Measurements from ENCODE around the gene PARPBP.

- TF ChIP-seq GATA2 (IDR thresholded peaks at IDR 0.05; ENCODE audit: low read depth, low read length): no peak
- TF ChIP-seq GATA3 (IDR thresholded peaks at IDR 0.05; ENCODE audit: low read depth, low read length): no peak
Observed at GRCh38 chr12:102171951-102172350, 52.0 kb downstream of the PARPBP start.

Measured in SH-SY5Y (cell line).